Coronary artery (tissue), 2 donors: ENCODE results near the gene PDZD11.

Source experiments
- DNase-seq: peaks from one replicate; pipeline ENCODE4 v3.0.0-alpha.2; 2017; ENCODE audit warnings: low spot score
- H3K27ac ChIP-seq, 2 donors: fragments of 200-600 bp; sonication (generic); one replicate each; pipeline ENCODE4 v1.5.1; 2016 to 2019
- H3K4me3 ChIP-seq: fragments of 200-600 bp; sonication (generic); 2 replicates; pipeline ENCODE4 v1.5.1; 2016; ENCODE audit warnings: mild to moderate bottlenecking, moderate library complexity
- CTCF ChIP-seq: fragments of 200-600 bp; sonication (generic); IDR thresholded peaks from one replicate; pipeline ENCODE4 v1.5.1; 2019; ENCODE audit warnings: antibody characterized with exemption

The PDZD11 gene

DNA sequence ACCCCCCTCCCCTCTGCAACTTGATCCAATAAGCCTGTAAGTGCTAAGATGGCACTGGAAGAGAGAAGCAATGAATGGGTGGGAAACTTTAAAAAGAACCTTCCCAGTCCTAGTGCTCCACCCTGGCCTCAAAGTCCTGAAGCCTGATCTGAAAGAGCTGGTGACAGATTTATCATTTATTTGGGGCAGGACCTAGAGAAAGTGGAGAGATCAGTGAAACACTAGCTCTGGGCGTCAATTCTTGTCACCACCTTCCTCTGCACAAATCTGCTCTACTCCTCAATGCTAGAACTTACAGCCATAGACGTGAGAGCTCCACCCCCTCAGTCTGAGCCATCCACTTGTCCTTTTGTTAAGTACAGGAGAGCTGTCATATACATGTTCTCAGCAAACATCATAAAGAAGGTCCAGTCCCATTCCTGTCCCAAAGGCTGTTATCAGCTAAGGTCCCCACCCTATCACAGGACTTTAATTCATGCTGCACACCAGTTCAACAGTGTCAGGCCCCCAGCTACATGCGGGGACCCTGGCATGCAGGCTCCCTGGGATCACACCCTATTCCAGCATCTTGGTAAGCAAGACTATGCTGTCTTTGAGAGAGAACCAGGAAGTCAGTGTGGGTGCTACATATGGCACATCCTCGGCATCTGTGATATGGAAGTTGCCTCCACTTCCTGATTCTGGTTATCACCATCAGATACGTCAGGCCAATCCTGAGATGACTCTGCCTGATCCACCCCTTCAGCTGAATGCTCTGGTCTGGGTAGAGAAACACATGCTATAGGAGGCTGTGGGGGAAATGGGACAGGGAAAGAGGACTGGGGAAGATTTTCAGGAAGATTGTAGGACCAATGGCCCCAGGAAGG is 32.1 kb downstream of the PDZD11 start:
- no peak overlapping the region for H3K4me3 ChIP-seq
- no peak for TF ChIP-seq CTCF

GRCh38 chrX:70255452-70255851 is 34.3 kb downstream of the PDZD11 start:
- Histone ChIP-seq H3K4me3 (no peak overlapping the region), H3K27ac (no peak overlapping the region)
- no peak for DNase-seq
- no peak for TF ChIP-seq CTCF

More for the DNA sequence above, 32.1 kb downstream of the PDZD11 start:
- no peak for DNase-seq
- no peak overlapping the region for H3K27ac ChIP-seq

- no peak overlapping the region for H3K4me3 ChIP-seq
- TF ChIP-seq CTCF: no peak
- DNase-seq: no peak
- H3K27ac ChIP-seq: no peak overlapping the region
These were observed 34.8 kb downstream of the PDZD11 start for GRCh38 chrX:70254909-70255308.

DNA sequence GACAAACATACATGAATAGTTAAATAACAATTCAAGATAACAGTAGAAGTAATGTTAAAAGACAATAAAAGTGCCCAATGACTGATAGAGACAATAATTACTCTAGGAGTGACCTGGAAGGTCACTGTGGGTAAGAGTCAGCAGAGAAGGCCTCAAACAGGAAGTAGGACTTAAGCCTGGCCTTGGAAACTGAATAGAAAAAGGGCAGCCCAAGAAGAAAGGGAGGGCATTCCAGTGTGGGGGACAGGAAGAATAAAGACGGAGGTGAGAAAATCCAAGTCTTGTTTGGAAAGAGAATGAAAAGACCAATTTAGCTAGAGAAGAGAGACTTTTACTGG is 35.7 kb downstream of the PDZD11 start:
- no peak for TF ChIP-seq CTCF
- no peak for DNase-seq
- H3K4me3 ChIP-seq: no peak overlapping the region
- no peak overlapping the region for H3K27ac ChIP-seq

- DNase-seq: no peak
- Histone ChIP-seq H3K4me3 (no peak overlapping the region), H3K27ac (no peak overlapping the region)
- no peak for TF ChIP-seq CTCF
These were observed 36.2 kb downstream of the PDZD11 start for GRCh38 chrX:70253377-70254062.

GRCh38 chrX:70252491-70252890 is 37.2 kb downstream of the PDZD11 start:
- Histone ChIP-seq H3K4me3 (no peak overlapping the region), H3K27ac (no peak overlapping the region)
- DNase-seq: no peak
- no peak for TF ChIP-seq CTCF

DNA sequence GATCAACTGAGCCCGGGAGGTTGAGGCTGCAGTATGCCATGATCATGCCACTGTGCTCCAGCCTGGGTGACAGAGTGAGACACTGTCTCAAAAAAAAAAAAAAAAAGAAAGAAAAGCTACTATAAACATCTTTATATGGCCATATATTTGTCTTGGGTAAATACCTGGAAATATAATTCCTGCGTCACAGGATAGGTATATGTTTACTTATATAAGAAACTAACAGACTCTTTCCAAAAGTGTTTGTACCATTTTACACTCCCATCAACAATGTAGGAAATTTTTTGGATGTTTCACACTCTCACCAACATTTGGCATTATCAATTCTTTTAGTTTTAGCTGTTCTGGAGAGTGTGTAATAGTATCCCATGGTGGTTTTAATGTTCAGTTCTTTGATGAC is 42.5 kb downstream of the PDZD11 start:
- Histone ChIP-seq H3K4me3 (no peak overlapping the region), H3K27ac (no peak overlapping the region)
- DNase-seq: no peak
- TF ChIP-seq CTCF: no peak
